Measurements from ENCODE around the gene KCNH2. TPM values are rescaled to one million over a fixed set of nuclear protein-coding genes. Genes with fewer than 3 reads are reported as not detected.

KCNH2 gene
- total and polyA plus RNA-seq, 2 of the 13 experiments (the other 11 are each of a cell fraction or from before 2014, with no cell fraction given), result 0.09 to 0.11 TPM

GRCh38 chr7:151009327-151010036 is 31.4 kb upstream of the KCNH2 start (continued):
- no peak for TF ChIP-seq ZNF282 (IDR thresholded peaks at IDR 0.05; ENCODE audit: partially characterized antibody)
- no peak for TF ChIP-seq ELK4 (CRISPR knock-in tag; IDR thresholded peaks at IDR 0.05; ENCODE audit: borderline replicate concordance)
- TF ChIP-seq STAG1 (CRISPR knock-in tag; IDR thresholded peaks at IDR 0.05), result peak; percentile 26; the same call in 1 of the 2 replicates
- no peak for TF ChIP-seq ZNF589 (CRISPR knock-in tag; conservative IDR thresholded peaks at IDR 0.05)
- TF ChIP-seq DBP (CRISPR knock-in tag; IDR thresholded peaks at IDR 0.05; ENCODE audit: not compliant biosample characterization), result no peak
- TF ChIP-seq PBX3 (CRISPR knock-in tag; IDR thresholded peaks at IDR 0.05; ENCODE audit: borderline replicate concordance), result no peak
- TF ChIP-seq HNRNPUL1 (IDR thresholded peaks at IDR 0.05; ENCODE audit: low read depth, low read length), result no peak
- no peak for TF ChIP-seq MXD1 (CRISPR knock-in tag; IDR thresholded peaks at IDR 0.05)
- TF ChIP-seq ZNF407 (CRISPR knock-in tag; IDR thresholded peaks at IDR 0.05; ENCODE audit: not compliant biosample characterization), result no peak
- TF ChIP-seq SYNCRIP (IDR thresholded peaks at IDR 0.05; ENCODE audit: insufficient read depth, low read depth, low read length), result no peak
- TF ChIP-seq NCOA1 (CRISPR knock-in tag; IDR thresholded peaks at IDR 0.05), result 0 out of 2 replicates have a peak, but pooled peaks have one; percentile 75

Measured in HepG2 (cell line).